GM12891 (cell line): ENCODE data around the gene TXNDC15.
"Not testable (repeated sequence)": the region's sequence is repeated elsewhere in the genome, so short reads cannot be mapped to it uniquely, and the experiment has no call there.

Source experiments
- DNase-seq: peaks from one replicate; pipeline ENCODE4 v3.0.0; 2011; ENCODE audit warnings: low spot score; ENCODE audit not compliant: insufficient read length
- FAIRE-seq: peaks from 2 replicates; lab custom pipeline; 2011; peaks lifted over from hg19 to GRCh38; lab: Jason Lieb, UNC
- PAX5 ChIP-seq: IDR thresholded peaks from 2 replicates; pipeline ENCODE4 v1.6.1; 2011; ENCODE audit warnings: low read length, moderate library complexity, mild to moderate bottlenecking; ENCODE audit not compliant: insufficient read depth, severe bottlenecking
- POLR2A ChIP-seq: IDR thresholded peaks from 2 replicates; pipeline ENCODE4 v1.6.1; 2011; ENCODE audit warnings: low read depth, low read length, control low read depth
- POLR2AphosphoS5 ChIP-seq: IDR thresholded peaks from 2 replicates; pipeline ENCODE4 v1.6.1; 2011; ENCODE audit warnings: low read depth, low read length, control low read depth
- POU2F2 ChIP-seq: IDR thresholded peaks from 2 replicates; pipeline ENCODE4 v1.6.1; 2011; ENCODE audit warnings: low read depth, mild to moderate bottlenecking, control low read depth, low read length, moderate library complexity
- SPI1 ChIP-seq: IDR thresholded peaks from 2 replicates; pipeline ENCODE4 v1.6.1; 2011; ENCODE audit warnings: low read depth, low read length, control low read depth
- TAF1 ChIP-seq: IDR thresholded peaks from 2 replicates; pipeline ENCODE4 v1.6.1; 2011; ENCODE audit warnings: low read depth, low read length, control low read depth

Gene TXNDC15

DNA sequence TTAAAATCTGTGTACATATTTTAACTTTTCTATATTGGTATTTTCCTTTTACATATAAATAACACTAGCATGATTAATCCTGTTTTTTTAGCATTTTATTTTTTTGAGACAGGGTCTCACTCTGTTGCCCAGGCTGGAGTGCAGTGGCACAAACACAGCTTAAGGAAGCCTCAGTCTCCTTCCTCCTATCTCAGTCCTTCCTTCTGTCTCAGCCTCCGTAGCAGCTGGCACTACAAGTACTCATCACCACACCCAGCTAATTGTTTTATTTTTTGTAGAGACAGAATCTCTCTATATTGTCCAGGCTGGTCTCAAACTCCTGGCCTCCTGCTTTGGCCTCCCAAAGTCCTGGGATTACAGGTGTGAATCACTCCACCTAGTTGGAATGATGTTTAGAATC is 29.9 kb upstream of the TXNDC15 start:
- TF ChIP-seq PAX5 (no peak), SPI1 (no peak)
- FAIRE-seq, result no peak
- no peak for DNase-seq

DNA sequence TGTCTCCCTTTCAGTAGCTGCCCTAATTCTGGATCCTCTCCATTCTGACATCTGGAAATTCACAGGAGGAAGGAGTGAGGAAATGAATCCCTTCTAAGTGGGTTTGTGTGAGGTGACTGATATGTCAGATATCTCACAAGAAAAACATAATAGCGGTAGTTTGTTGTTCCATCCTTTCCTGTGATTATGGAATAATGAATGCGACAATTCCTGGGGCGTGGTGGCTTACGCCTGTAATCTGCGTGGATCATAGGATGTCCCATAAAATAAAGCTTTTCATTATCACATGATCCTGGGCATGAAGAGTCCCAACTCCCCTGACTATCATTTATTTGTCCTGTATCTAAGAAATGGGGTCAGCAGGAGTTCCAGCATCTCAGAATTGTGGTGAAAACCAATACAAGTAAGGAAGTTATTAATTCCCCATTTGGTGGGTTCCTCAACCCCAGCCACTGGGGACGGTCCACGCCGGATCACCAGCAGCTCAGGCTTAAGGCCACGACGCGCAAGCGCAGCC is 28.8 kb upstream of the TXNDC15 start:
- DNase-seq, result no peak
- no peak for FAIRE-seq

DNA sequence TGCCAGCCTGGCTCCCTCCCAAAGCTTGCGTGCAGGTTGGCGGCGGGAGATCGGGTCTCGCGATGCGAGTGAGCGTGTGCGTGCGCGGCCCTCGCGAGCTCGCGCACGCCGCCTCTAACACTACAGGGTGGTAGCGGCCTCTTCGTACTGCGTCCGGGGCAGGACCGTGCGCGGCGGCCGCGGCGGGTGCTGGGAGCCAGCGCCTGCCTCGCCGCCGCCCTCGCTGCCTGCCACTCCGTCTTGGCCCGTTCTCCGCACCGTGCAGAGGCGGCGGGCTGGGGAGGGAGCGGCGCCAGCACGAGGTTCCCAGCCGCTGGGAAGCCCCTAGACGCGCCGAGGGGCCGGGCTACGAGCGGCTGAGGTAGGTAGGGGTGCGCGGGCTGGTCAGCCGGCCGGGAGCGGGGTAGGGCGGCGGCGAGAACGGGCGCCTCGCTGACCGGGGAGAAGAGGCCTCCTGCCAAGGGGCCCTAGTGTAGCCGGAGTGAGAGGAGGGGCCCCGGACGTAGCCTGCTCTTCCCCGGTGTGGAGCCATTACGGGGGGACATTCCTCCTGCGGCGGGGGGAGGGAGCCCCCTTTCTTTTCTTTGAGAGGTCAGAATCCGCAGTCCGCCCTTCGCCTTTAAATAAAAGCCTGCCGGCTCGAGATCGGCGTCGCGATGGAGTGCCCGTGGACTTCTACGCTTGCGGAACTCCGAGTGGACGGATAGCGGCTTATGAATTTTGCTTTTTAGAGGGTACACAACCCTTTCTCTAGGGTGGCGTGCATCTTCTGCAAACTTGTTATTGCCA is 28.1 kb upstream of the TXNDC15 start, which contains the start of gene C5orf24:
Gene C5orf24, plus strand, starts transcription at position 117 of the 789 bp plus-strand sequence. CDS start 8,933 bp downstream, outside the sequence.
- FAIRE-seq, result peak; percentile 100
- peak; percentile 82 for DNase-seq
- peak; percentile 88 for TF ChIP-seq POLR2AphosphoS5
- TF ChIP-seq PAX5, result peak; percentile 21
- no peak for TF ChIP-seq SPI1
- peak; percentile 80 for TF ChIP-seq POU2F2
- peak; percentile 91 for TF ChIP-seq POLR2A
- TF ChIP-seq TAF1, result peak; percentile 72

More for the DNA sequence above, 28.8 kb upstream of the TXNDC15 start:
- TF ChIP-seq TAF1 (no peak), SPI1 (no peak), POLR2AphosphoS5 (no peak), POLR2A (no peak), PAX5 (no peak)

DNA sequence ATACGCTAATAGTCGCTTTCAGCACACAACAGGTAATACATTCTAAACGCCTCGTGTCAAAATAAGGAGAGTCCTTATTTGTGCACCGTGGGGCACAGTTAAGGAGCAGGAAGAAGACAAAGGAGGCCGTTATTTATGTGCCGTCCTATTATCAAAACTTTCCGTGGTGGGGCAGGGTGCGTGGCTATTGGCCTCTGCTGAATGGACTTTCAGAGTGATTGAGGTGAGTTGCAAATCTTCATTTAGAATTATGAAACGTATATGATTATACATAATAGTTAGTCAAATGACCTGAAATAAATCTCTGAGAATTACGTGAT is 27.6 kb upstream of the TXNDC15 start:
- DNase-seq (no peak), FAIRE-seq (no peak)
- TF ChIP-seq POU2F2 (no peak), TAF1 (no peak), POLR2A (no peak), PAX5 (no peak), SPI1 (no peak), POLR2AphosphoS5 (no peak)

DNA sequence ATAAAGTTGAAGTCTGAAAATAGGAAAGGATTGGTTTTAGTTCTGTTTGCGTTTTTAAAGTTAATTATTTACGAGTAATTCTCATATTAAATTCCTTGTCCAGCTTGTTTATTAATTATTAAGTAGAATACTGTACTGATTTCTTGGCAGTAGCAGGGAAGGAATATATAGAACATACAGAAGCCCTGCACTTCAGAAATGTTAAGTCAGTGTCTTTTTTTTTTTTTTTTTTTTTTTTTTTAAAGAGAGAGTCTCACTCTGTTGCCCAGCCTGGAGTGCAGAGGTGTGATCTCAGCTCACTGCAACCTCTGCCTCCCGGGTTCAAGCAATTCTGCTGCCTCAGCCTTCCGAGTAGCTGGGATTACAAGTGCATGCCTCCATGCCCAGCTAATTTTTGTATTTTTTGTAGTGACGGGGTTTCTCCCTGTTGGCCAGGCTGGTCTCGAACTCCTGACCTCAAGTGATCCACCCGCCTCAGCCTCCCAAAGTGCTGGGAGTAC is 24.7 kb upstream of the TXNDC15 start:
- not testable (repeated sequence) for FAIRE-seq, DNase-seq

DNA sequence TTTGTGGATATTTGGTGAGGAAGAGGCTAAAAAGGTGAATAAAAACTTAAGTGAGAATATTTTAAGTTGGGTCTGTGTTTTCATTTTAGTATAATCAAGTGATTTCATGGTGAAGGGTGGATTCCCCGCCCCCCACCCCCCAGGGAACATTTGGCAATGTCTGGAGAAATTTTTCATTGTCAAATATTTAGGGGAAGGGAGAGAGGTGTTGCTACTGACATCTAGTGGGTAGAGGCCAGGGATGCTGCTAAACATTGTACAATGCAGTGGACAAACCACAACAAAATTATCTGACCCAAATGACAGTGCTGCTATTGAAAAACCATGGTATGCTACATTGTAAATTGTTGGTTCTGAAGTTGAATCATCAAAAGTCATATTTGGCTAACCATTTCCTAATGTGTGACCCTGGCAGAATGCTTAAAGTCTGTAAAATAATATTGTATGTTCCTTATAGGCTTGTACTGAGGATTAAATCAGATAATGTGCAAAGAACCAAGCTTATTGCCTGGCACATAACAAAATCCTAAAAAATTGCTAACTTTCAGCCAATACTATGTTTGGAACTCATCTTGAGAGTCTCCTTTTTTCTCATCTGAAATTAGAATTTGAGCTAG is 22.8 kb upstream of the TXNDC15 start:
- TF ChIP-seq TAF1, result no peak
- no peak for TF ChIP-seq POU2F2
- no peak for TF ChIP-seq POLR2AphosphoS5
- no peak for TF ChIP-seq POLR2A
- TF ChIP-seq PAX5, result no peak
- no peak for TF ChIP-seq SPI1
- DNase-seq, result no peak
- peak; percentile 85 for FAIRE-seq

DNA sequence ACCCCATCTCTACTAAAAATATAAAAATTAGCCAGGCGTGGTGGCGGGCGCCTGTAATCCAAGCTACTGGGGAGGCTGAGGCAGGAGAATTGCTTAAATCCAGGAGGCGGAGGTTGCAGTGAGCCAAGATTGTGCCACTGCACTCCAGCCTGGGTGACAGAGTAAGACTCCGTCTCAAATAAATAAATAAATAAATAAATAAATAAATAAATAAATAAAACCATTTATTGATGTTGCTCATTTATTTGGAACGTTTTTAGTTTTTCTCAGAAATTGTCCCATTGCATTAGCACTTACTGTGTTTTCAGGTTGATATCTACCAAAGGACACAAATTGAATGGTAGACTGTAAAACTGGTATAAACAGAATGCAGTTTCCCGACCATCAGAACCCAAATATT is 17.7 kb upstream of the TXNDC15 start:
- not testable (repeated sequence) for FAIRE-seq

DNA sequence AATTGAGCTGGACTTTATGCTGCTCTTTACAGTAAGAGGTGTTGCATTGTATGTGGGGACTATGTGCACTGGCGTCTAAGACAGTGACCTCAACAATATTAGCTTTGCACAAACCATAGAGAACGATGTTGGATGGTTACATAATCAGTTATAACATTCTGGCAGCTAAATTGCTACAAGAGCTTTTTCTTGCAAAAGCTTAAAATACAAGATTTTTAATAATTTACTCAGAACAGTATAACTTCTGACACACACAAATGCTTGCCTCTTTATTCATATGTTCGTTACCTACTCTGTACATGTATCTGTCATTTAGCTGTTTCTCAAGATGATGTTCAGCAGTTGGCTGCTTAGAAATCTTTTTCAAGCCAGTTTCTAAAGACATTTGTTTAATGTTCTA is 16.8 kb upstream of the TXNDC15 start:
- TF ChIP-seq TAF1 (no peak), POLR2AphosphoS5 (no peak), POLR2A (no peak), SPI1 (no peak), PAX5 (no peak), POU2F2 (no peak)
- DNase-seq (no peak), FAIRE-seq (peak; percentile 57)

More for the DNA sequence above, 17.7 kb upstream of the TXNDC15 start:
- not testable (repeated sequence) for DNase-seq

DNA sequence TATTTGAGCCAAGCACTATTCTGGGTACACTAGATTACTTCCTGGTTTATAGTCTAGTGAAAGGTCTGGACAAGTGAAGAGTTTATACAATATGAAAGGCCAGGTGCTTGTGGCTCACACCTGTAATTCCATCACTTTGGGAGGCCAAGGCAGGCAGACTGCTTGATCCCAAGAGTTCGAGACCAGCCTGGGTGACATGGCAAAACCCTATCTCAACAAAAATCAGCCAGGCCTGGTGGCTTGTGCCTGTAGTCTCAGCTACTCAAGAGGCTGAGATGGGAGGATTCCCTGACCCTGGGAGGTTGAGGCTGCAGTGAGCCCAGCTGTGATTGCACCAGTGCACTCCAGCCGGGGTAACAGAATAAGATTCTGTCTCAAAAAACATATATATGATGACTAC is 9.5 kb upstream of the TXNDC15 start:
- no peak for TF ChIP-seq POLR2AphosphoS5
- TF ChIP-seq POLR2A, result no peak
- no peak for TF ChIP-seq SPI1
- TF ChIP-seq PAX5, result no peak
- no peak for TF ChIP-seq POU2F2
- DNase-seq (no peak), FAIRE-seq (no peak)

DNA sequence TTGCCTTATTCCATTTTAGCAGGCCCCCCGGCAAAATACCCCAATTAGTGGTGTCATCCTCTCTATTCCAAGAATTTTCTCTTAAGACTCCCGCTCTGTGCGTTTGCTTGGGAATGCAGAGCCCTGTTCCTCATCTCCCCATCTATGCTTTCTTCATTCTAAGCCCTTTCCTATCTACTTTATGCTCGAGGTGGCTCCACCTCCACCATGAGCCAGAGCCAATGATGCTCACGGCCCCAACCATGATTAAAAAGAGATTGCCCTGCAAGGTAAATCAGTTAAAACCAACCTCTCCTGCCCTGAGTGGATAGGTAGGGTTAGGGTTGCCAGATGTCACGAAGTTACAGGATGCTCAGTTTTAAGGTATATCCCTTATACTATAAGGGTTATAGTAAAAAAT is 677 bp upstream of the TXNDC15 start:
- FAIRE-seq, result peak; percentile 41
- no peak for DNase-seq
- TF ChIP-seq POLR2AphosphoS5 (no peak), POU2F2 (no peak), PAX5 (no peak), POLR2A (no peak), TAF1 (no peak), SPI1 (no peak)
